Dermis microvascular lymphatic vessel endothelial cell (primary cell): ENCODE data around the gene RGL1. TPM values are rescaled to one million over a fixed set of nuclear protein-coding genes. Genes with fewer than 3 reads are reported as not detected.
A peak's percentile ranks its signal among the peaks of the same experiment; 100 is the strongest.

Source experiments
- DNase-seq, 2 donors: peaks; one replicate each; pipeline versions ENCODE4 v3.0.0 to v3.0.0-alpha.2; 2010; ENCODE audit warnings: low read depth in 2 of 2
- total RNA-seq: library from RNA; depleted of rRNA; stranded (reverse); fragments of >200 nt; gene quantifications from 2 replicates; pipeline ENCODE4 v1.2.1, GENCODE V29; 2014

RGL1 gene
- total RNA-seq, 1 donor from 2014 or later = 20.7 TPM

GRCh38 chr1:183914891-183915290 is 110.0 kb downstream of the RGL1 start:
- DNase-seq = peak in 1 of 2 donors; percentile 16

GRCh38 chr1:183915625-183916510 is 110.9 kb downstream of the RGL1 start:
- peak; percentile 88 to 96 for DNase-seq

- no peak for DNase-seq
These were observed 111.7 kb downstream of the RGL1 start for GRCh38 chr1:183916574-183916973.

- no peak for DNase-seq
These were observed 113.7 kb downstream of the RGL1 start for GRCh38 chr1:183918589-183918988.

- no peak for DNase-seq
These were observed 115.7 kb downstream of the RGL1 start for GRCh38 chr1:183920651-183921050.

- DNase-seq = no peak
These were observed 117.3 kb downstream of the RGL1 start for GRCh38 chr1:183922197-183922596.

GRCh38 chr1:183925947-183926346 is 121.0 kb downstream of the RGL1 start:
- DNase-seq = no peak

- DNase-seq = no peak
These were observed 122.1 kb downstream of the RGL1 start for GRCh38 chr1:183926983-183927382.

- no peak for DNase-seq
These were observed 126.8 kb downstream of the RGL1 start for GRCh38 chr1:183931646-183932271.

GRCh38 chr1:183932412-183932811 is 127.5 kb downstream of the RGL1 start:
- DNase-seq = peak in 1 of 2 donors; percentile 16

GRCh38 chr1:183933528-183934179 is 128.7 kb downstream of the RGL1 start:
- DNase-seq = no peak

GRCh38 chr1:183934314-183934713 is 129.4 kb downstream of the RGL1 start:
- DNase-seq = no peak

GRCh38 chr1:183936009-183936408 is 131.1 kb downstream of the RGL1 start:
- DNase-seq = no peak

- DNase-seq = no peak
These were observed 131.9 kb downstream of the RGL1 start for GRCh38 chr1:183936791-183937190.

- DNase-seq = no peak
These were observed 132.7 kb downstream of the RGL1 start for GRCh38 chr1:183937611-183938010.

GRCh38 chr1:183941001-183941400 is 136.1 kb downstream of the RGL1 start:
- no peak for DNase-seq

GRCh38 chr1:183942933-183943693 is 138.2 kb downstream of the RGL1 start:
- DNase-seq = no peak

GRCh38 chr1:183945428-183946319 is 140.8 kb downstream of the RGL1 start:
- DNase-seq = no peak

- no peak for DNase-seq
These were observed 141.3 kb downstream of the RGL1 start for GRCh38 chr1:183946320-183946613.

GRCh38 chr1:183947988-183948387 is 143.1 kb downstream of the RGL1 start:
- no peak for DNase-seq

GRCh38 chr1:183952101-183952500 is 147.2 kb downstream of the RGL1 start:
- no peak for DNase-seq
